ENCODE data around the gene ZDHHC24.
A peak's percentile ranks its signal among the peaks of the same experiment; 100 is the strongest.

Gene ZDHHC24

GRCh38 chr11:66529655-66530054 lies 16.2 kb downstream of the ZDHHC24 start:
- no peaks in the 10 kb centered on the region for H3K27me3 ChIP-seq (ENCODE audit: control insufficient read depth in 1 of 2, insufficient read depth in 2 of 2, low read length in 2 of 2)
- no peaks in the 10 kb centered on the region for H3K9me3 ChIP-seq (ENCODE audit: control insufficient read depth in 2 of 2, low read length in 2 of 2)
- no peak overlapping the region for H3K27ac ChIP-seq (ENCODE audit: low read length)
- no peak overlapping the region for H3K9ac ChIP-seq (ENCODE audit: low read length in 2 of 2)
- no peak overlapping the region for H3K4me3 ChIP-seq (ENCODE audit: low read length in 2 of 2)
- H3K4me1 ChIP-seq (ENCODE audit: control insufficient read depth, insufficient read depth, low read length): no peaks in the 10 kb centered on the region
- H3K36me3 ChIP-seq (ENCODE audit: control insufficient read depth in 2 of 2, insufficient read depth in 2 of 2, low read length in 2 of 2): peaks cover 12 to 29% of the 10 kb centered on the region in 2 donors

- Histone ChIP-seq H3K27me3 (ENCODE audit: control insufficient read depth in 1 of 2, insufficient read depth in 2 of 2, low read length in 2 of 2) (no peaks in the 10 kb centered on the region), H3K9ac (ENCODE audit: low read length in 2 of 2) (no peak overlapping the region), H3K36me3 (ENCODE audit: control insufficient read depth in 2 of 2, insufficient read depth in 2 of 2, low read length in 2 of 2) (peaks cover 12 to 31% of the 10 kb centered on the region in 2 donors), H3K4me1 (ENCODE audit: control insufficient read depth, insufficient read depth, low read length) (no peaks in the 10 kb centered on the region), H3K9me3 (ENCODE audit: control insufficient read depth in 2 of 2, low read length in 2 of 2) (no peaks in the 10 kb centered on the region), H3K27ac (ENCODE audit: low read length) (no peak overlapping the region), H3K4me3 (ENCODE audit: low read length in 2 of 2) (no peak overlapping the region)
These were observed 16.8 kb downstream of the ZDHHC24 start for GRCh38 chr11:66529069-66529468.

GRCh38 chr11:66524304-66525040 lies 21.4 kb downstream of the ZDHHC24 start:
- Histone ChIP-seq H3K27me3 (ENCODE audit: control insufficient read depth in 1 of 2, insufficient read depth in 2 of 2, low read length in 2 of 2) (no peaks in the 10 kb centered on the region), H3K9me3 (ENCODE audit: control insufficient read depth in 2 of 2, low read length in 2 of 2) (no peaks in the 10 kb centered on the region), H3K36me3 (ENCODE audit: control insufficient read depth in 2 of 2, insufficient read depth in 2 of 2, low read length in 2 of 2) (peaks cover 14 to 34% of the 10 kb centered on the region in 2 donors), H3K4me1 (ENCODE audit: control insufficient read depth, insufficient read depth, low read length) (no peaks in the 10 kb centered on the region), H3K9ac (ENCODE audit: low read length in 2 of 2) (no peak overlapping the region), H3K4me3 (ENCODE audit: low read length in 2 of 2) (no peak overlapping the region), H3K27ac (ENCODE audit: low read length) (no peak overlapping the region)

- Histone ChIP-seq H3K27ac (ENCODE audit: low read length) (no peak overlapping the region), H3K36me3 (ENCODE audit: control insufficient read depth in 2 of 2, insufficient read depth in 2 of 2, low read length in 2 of 2) (peaks cover 19 to 33% of the 10 kb centered on the region in 2 donors), H3K27me3 (ENCODE audit: control insufficient read depth in 1 of 2, insufficient read depth in 2 of 2, low read length in 2 of 2) (no peaks in the 10 kb centered on the region)
These were observed 22.2 kb downstream of the ZDHHC24 start for GRCh38 chr11:66523611-66524010.

GRCh38 chr11:66510990-66511339 lies 34.9 kb downstream of the ZDHHC24 start:
- Histone ChIP-seq H3K36me3 (ENCODE audit: control insufficient read depth in 2 of 2, insufficient read depth in 2 of 2, low read length in 2 of 2) (peaks cover 8 to 20% of the 10 kb centered on the region in 2 donors), H3K9ac (ENCODE audit: low read length in 2 of 2) (peak overlapping the region; percentile 85 to 90), H3K27me3 (ENCODE audit: control insufficient read depth in 1 of 2, insufficient read depth in 2 of 2, low read length in 2 of 2) (no peaks in the 10 kb centered on the region), H3K4me3 (ENCODE audit: low read length in 2 of 2) (peak overlapping the region; percentile 94 to 100), H3K9me3 (ENCODE audit: control insufficient read depth in 2 of 2, low read length in 2 of 2) (no peaks in the 10 kb centered on the region), H3K4me1 (ENCODE audit: control insufficient read depth, insufficient read depth, low read length) (peaks cover 15% of the 10 kb centered on the region), H3K27ac (ENCODE audit: low read length) (peak overlapping the region; percentile 60)

More at GRCh38 chr11:66523611-66524010, 22.2 kb downstream of the ZDHHC24 start:
- Histone ChIP-seq H3K4me3 (ENCODE audit: low read length in 2 of 2) (no peak overlapping the region), H3K9ac (ENCODE audit: low read length in 2 of 2) (no peak overlapping the region), H3K4me1 (ENCODE audit: control insufficient read depth, insufficient read depth, low read length) (no peaks in the 10 kb centered on the region), H3K9me3 (ENCODE audit: control insufficient read depth in 2 of 2, low read length in 2 of 2) (no peaks in the 10 kb centered on the region)

GRCh38 chr11:66510271-66510989 lies 35.4 kb downstream of the ZDHHC24 start, which contains the start of gene BBS1:
TSS of gene BBS1 (plus strand) at chr11:66510635. CDS start at chr11:66510660, 25 bp downstream.
- Histone ChIP-seq H3K9ac (ENCODE audit: low read length in 2 of 2) (peak within 1 kb of the TSS; percentile 85 to 90), H3K9me3 (ENCODE audit: control insufficient read depth in 2 of 2, low read length in 2 of 2) (no peaks in the 10 kb centered on the region), H3K4me1 (ENCODE audit: control insufficient read depth, insufficient read depth, low read length) (peaks cover 15% of the 10 kb centered on the region), H3K27me3 (ENCODE audit: control insufficient read depth in 1 of 2, insufficient read depth in 2 of 2, low read length in 2 of 2) (no peaks in the 10 kb centered on the region), H3K4me3 (ENCODE audit: low read length in 2 of 2) (peak within 1 kb of the TSS; percentile 94 to 100), H3K27ac (ENCODE audit: low read length) (peak within 1 kb of the TSS; percentile 60), H3K36me3 (ENCODE audit: control insufficient read depth in 2 of 2, insufficient read depth in 2 of 2, low read length in 2 of 2) (peaks cover 7 to 17% of the 10 kb centered on the region in 2 donors)

GRCh38 chr11:66509131-66509561 lies 36.7 kb downstream of the ZDHHC24 start:
- Histone ChIP-seq H3K27ac (ENCODE audit: low read length) (no peak overlapping the region), H3K9me3 (ENCODE audit: control insufficient read depth in 2 of 2, low read length in 2 of 2) (no peaks in the 10 kb centered on the region), H3K36me3 (ENCODE audit: control insufficient read depth in 2 of 2, insufficient read depth in 2 of 2, low read length in 2 of 2) (peaks cover 5 to 13% of the 10 kb centered on the region in 2 donors), H3K4me1 (ENCODE audit: control insufficient read depth, insufficient read depth, low read length) (peaks cover 15% of the 10 kb centered on the region), H3K27me3 (ENCODE audit: control insufficient read depth in 1 of 2, insufficient read depth in 2 of 2, low read length in 2 of 2) (no peaks in the 10 kb centered on the region), H3K9ac (ENCODE audit: low read length in 2 of 2) (no peak overlapping the region), H3K4me3 (ENCODE audit: low read length in 2 of 2) (no peak overlapping the region)

- no peak overlapping the region for H3K9ac ChIP-seq (ENCODE audit: low read length in 2 of 2)
- H3K36me3 ChIP-seq (ENCODE audit: control insufficient read depth in 2 of 2, insufficient read depth in 2 of 2, low read length in 2 of 2): peaks cover 0 to 7% of the 10 kb centered on the region in 2 donors
- no peaks in the 10 kb centered on the region for H3K27me3 ChIP-seq (ENCODE audit: control insufficient read depth in 1 of 2, insufficient read depth in 2 of 2, low read length in 2 of 2)
- no peak overlapping the region for H3K4me3 ChIP-seq (ENCODE audit: low read length in 2 of 2)
- H3K27ac ChIP-seq (ENCODE audit: low read length): no peak overlapping the region
- H3K4me1 ChIP-seq (ENCODE audit: control insufficient read depth, insufficient read depth, low read length): peaks cover 4% of the 10 kb centered on the region
- no peaks in the 10 kb centered on the region for H3K9me3 ChIP-seq (ENCODE audit: control insufficient read depth in 2 of 2, low read length in 2 of 2)
These were observed 40.5 kb downstream of the ZDHHC24 start for GRCh38 chr11:66505276-66505816.

- H3K9me3 ChIP-seq (ENCODE audit: control insufficient read depth in 2 of 2, low read length in 2 of 2): no peaks in the 10 kb centered on the region
- no peak overlapping the region for H3K27ac ChIP-seq (ENCODE audit: low read length)
- H3K9ac ChIP-seq (ENCODE audit: low read length in 2 of 2): no peak overlapping the region
- no peak overlapping the region for H3K4me3 ChIP-seq (ENCODE audit: low read length in 2 of 2)
- peaks cover 0 to 8% of the 10 kb centered on the region in 2 donors for H3K36me3 ChIP-seq (ENCODE audit: control insufficient read depth in 2 of 2, insufficient read depth in 2 of 2, low read length in 2 of 2)
- no peaks in the 10 kb centered on the region for H3K4me1 ChIP-seq (ENCODE audit: control insufficient read depth, insufficient read depth, low read length)
- H3K27me3 ChIP-seq (ENCODE audit: control insufficient read depth in 1 of 2, insufficient read depth in 2 of 2, low read length in 2 of 2): no peaks in the 10 kb centered on the region
These were observed 47.3 kb downstream of the ZDHHC24 start for GRCh38 chr11:66498506-66498905.

- H3K36me3 ChIP-seq (ENCODE audit: control insufficient read depth in 2 of 2, insufficient read depth in 2 of 2, low read length in 2 of 2): peaks cover 0 to 12% of the 10 kb centered on the region in 2 donors
- H3K27me3 ChIP-seq (ENCODE audit: control insufficient read depth in 1 of 2, insufficient read depth in 2 of 2, low read length in 2 of 2): no peaks in the 10 kb centered on the region
- H3K27ac ChIP-seq (ENCODE audit: low read length): no peak overlapping the region
- H3K9ac ChIP-seq (ENCODE audit: low read length in 2 of 2): no peak overlapping the region
- H3K9me3 ChIP-seq (ENCODE audit: control insufficient read depth in 2 of 2, low read length in 2 of 2): no peaks in the 10 kb centered on the region
- H3K4me3 ChIP-seq (ENCODE audit: low read length in 2 of 2): no peak overlapping the region
- H3K4me1 ChIP-seq (ENCODE audit: control insufficient read depth, insufficient read depth, low read length): no peaks in the 10 kb centered on the region
These were observed 48.6 kb downstream of the ZDHHC24 start for GRCh38 chr11:66497206-66497605.

Measured in stomach smooth muscle (tissue), 2 donors.